Measurements from ENCODE around the gene VCAN.
A peak's percentile ranks its signal among the peaks of the same experiment; 100 is the strongest.

VCAN gene

DNA sequence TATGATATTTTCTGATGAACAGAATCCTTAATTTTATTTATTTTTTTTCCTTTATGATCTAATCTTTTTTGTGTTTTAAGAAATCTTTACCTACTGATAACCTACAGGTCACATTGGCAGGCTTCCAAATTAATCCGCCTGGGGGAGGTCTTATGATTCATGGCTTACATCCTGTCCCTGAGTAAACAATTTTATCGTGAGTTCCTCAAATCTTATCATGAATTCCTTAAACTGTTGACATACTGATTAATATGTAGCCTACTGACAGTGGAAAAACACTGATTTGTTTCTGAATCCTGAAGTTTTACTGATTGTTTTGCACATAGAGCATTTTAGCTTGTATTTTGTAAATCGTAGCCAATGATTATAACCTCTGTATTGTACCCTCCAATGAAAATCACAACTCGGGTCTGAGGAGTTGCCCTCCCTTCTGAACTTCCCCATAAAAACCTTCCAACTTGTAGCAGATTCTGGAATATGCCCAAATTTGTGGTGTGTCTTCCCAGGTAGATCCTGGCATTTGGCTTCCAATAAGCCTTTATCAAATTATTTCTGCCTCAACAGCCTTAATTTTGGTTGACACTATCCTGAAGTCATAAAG lies 105.6 kb downstream of the VCAN start:
- no peak for DNase-seq

DNA sequence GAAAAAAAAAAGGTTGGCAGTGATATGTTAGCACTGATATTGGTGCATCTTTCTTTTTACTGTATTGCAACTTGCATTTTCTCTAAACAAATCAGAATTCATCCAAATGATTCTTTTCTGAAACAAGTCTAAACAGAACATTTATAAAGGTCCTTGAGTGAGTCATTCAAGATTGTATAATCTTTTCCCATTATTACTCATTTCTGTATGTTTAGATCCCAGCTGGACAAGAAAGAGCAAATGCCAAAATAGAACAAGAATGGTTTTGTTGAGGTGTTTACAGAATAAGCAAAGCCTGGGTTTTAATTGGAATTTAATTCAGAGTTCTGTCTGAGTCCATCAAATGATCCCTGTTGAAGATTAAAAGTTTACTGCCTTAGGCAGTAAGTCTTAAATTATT lies 112.3 kb downstream of the VCAN start:
- DNase-seq, result no peak

DNA sequence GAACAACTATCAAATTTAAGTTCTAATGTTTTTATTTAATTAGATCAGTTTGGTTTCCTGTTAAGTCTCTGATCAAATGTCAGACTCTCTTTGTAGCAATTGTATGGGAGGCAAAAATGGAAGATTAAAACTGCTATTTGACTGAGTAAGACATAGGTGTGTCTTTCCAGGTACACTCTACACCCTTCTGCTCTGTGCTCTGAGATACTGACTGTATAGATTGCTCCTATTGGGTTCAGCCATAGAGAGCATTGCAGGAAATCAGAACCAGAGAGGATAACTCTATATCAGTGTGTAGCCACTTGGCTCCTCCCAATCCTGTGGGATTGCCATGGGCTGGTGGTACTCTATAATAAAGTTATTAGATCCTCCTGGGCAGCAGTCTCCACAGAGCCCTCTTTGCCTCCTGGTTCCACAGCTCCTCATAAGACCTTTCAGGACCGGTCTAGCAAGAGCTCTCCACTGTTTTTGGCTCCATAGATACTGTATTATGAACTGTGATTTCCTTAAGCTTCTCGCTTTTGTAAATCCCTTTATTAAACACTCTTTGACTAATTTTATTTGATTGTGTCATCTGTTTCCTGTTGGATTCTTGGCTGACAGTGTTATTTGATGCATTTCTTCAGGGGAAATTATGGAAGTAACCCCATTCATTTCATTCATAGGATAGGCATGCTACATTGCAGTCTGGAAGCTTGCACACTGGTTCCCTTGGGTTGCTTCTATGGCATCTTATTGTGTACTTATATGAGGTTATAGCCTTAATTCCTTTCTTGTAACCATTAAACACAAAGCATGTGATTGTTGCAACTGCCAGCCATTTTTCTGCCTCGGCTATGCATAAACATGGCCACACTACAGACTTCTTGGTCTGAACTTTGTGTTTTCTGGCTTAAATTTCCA lies 115.6 kb downstream of the VCAN start:
- DNase-seq, result no peak

DNA sequence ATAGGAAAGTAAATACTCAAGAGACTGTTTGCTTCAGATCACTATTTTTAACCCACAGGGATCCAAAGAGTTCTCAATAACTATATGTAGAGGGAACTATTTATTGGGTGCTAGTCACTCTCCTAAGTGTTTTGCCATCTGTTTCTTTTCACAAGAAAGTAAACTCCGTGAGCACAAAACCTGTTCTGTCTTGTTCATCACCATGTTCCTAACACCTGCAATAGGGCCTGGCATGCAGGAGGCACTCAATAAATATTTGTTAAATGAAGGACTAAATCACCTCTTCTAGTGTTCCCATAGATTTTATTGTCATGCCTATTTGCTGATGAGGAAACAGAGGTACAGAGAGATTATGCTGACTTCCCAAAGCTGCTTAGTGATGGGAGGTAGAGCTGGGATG lies 118.2 kb downstream of the VCAN start:
- peak; percentile 92 for DNase-seq

DNA sequence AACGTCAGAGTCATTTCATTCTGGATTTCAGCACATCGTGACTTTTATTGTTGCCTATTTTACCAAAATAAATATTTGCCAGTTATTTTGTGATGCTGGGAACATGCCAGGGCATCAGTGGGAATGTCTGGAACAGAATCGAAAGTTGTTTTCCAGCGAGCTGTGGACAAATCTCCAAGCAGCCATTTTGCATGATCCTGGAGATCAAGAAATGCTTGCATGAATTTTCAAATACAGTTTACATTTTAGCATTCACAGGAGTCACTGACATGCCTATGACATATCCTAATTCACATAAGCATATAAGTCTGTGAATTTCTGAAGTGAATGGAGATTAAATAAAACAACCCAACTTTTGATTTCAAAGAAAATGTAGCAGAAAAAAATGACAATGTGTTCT lies 119.4 kb downstream of the VCAN start:
- peak; percentile 45 for DNase-seq

DNA sequence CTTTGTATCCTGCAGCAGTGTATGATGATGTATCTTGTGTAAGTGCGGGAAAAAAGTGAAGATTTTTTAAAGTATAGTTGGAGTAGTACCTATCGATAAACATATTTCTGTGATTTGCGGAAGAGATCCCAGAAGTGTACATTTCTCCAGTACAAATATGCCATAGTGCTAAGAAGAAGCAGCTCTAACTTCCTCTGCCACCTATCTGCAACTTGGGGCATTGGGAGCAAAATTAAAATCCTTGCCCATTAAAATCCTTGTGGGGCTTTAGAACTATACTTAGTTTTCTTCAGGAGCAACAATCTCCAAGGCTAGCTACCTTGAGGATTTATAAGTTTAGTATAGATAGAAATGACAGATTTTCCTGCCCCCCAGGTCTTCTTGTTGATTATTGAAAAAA lies 123.7 kb downstream of the VCAN start:
- peak; percentile 25 for DNase-seq

DNA sequence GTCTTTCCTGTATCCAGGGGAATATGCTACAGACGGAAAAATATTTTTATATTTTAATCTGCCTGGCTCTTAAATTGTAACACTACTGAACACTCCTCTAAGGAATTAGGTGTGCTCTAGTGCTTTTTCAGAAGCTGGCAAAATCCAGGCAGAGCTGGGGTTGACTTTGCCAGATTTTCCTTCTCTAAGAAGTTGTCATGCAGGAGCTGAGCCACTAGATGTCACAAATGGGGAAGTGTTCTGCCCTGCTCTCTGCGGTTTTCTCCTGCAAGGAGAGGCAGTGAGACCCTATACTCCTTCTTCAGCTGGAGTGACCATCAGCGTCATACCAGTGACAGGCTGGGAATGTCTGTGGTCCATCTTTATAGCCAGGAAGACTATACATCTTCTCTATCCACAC lies 136.6 kb downstream of the VCAN start:
- DNase-seq, result peak; percentile 90

DNA sequence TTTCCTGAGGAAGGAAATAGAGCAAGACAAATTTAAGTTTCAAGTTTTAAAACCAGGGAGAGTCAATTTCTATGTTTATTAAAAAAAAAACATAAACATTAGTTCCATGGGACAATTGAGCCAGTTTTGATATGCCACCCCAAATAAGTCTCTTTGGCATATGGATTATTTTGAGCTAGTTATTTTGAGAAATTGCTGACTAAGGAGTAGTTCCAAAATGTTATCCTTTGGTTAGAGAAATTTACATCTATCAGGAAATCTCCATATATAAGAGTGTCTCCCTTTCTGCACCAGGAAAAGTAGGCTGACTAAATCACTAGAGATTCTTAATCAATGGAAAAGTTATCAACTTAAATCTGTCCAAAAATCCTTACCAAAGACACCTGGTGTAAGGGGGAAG lies 143.3 kb downstream of the VCAN start:
- no peak for DNase-seq

DNA sequence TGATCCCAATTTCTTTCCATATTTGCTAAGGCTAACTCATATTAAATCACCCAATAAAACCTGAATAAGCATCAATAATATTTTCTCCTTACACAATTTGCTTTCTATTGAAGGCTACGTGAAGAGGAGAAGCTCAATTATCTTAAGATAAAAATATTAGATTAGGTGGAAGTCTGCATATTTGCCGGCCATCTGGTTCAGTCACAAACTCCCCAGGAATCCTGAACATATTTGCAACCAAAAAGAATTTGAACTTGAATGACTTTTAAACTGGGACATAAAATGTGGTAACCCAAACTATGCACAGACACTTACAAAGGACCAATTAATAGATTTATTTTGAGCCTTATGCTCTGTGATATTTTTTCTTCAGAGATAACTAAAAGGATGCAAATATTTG lies 156.8 kb downstream of the VCAN start:
- DNase-seq, result no peak

Measured in NCI-H69 (cell line).